GM06990 (cell line): ENCODE results near the gene BCL2L11.

Experiments
- DNase-seq: peaks from one replicate; pipeline ENCODE4 v3.0.0-alpha.2; 2011; ENCODE audit not compliant: insufficient read length; ENCODE audit errors: extremely low read depth
- H3K27me3 ChIP-seq: replicated peaks from 2 replicates; pipeline ENCODE4 v1.6.0; 2011; ENCODE audit warnings: low read length; ENCODE audit not compliant: control insufficient read depth, insufficient read depth
- H3K36me3 ChIP-seq: 2 replicates; pipeline ENCODE4 v1.5.1; 2011; ENCODE audit warnings: low read length; ENCODE audit not compliant: control insufficient read depth, insufficient read depth
- H3K4me3 ChIP-seq: replicated peaks from 2 replicates; pipeline ENCODE4 v1.5.1; 2011; ENCODE audit warnings: low read depth, mild to moderate bottlenecking, control low read depth, low read length
- CTCF ChIP-seq: IDR thresholded peaks from 2 replicates; pipeline ENCODE4 v1.5.1; 2011; ENCODE audit warnings: low read length, control low read depth, mild to moderate bottlenecking, inconsistent platforms; ENCODE audit not compliant: insufficient read depth, poor library complexity, severe bottlenecking

Gene BCL2L11

GRCh38 chr2:111135237-111135909 lies 14.7 kb downstream of the BCL2L11 start:
- no peak for TF ChIP-seq CTCF
- H3K36me3 ChIP-seq: no peaks in the 10 kb centered on the region

GRCh38 chr2:111135910-111136297 lies 15.2 kb downstream of the BCL2L11 start:
- Histone ChIP-seq H3K4me3 (no peak overlapping the region), H3K27me3 (no peaks in the 10 kb centered on the region), H3K36me3 (no peaks in the 10 kb centered on the region)
- TF ChIP-seq CTCF: no peak
- DNase-seq: no peak

More at GRCh38 chr2:111135237-111135909, 14.7 kb downstream of the BCL2L11 start:
- H3K27me3 ChIP-seq: no peaks in the 10 kb centered on the region
- no peak for DNase-seq
- H3K4me3 ChIP-seq: no peak overlapping the region

GRCh38 chr2:111138839-111139238 lies 18.1 kb downstream of the BCL2L11 start:
- DNase-seq: no peak
- Histone ChIP-seq H3K36me3 (no peaks in the 10 kb centered on the region), H3K4me3 (no peak overlapping the region), H3K27me3 (no peaks in the 10 kb centered on the region)
- TF ChIP-seq CTCF: no peak

- Histone ChIP-seq H3K4me3 (no peak overlapping the region), H3K36me3 (no peaks in the 10 kb centered on the region), H3K27me3 (no peaks in the 10 kb centered on the region)
- no peak for DNase-seq
- no peak for TF ChIP-seq CTCF
These were observed 19.1 kb downstream of the BCL2L11 start for GRCh38 chr2:111139637-111140317.

- Histone ChIP-seq H3K4me3 (no peak overlapping the region), H3K36me3 (no peaks in the 10 kb centered on the region), H3K27me3 (no peaks in the 10 kb centered on the region)
- TF ChIP-seq CTCF: no peak
- DNase-seq: no peak
These were observed 20.1 kb downstream of the BCL2L11 start for GRCh38 chr2:111140815-111141214.
